HAP-1 (cell line): ENCODE data around the gene ANKS3.

Experiments used
- DNase-seq, 2 experiments: peaks; one replicate each; pipeline ENCODE4 v3.0.0-alpha.2; 2016 to 2020; ENCODE audit warnings: low spot score in 2 of 2
- H3K27me3 ChIP-seq: fragments of 250-450 bp; sonication (Bioruptor Pico); 2 replicates; pipeline ENCODE4 v1.5.1; 2020; ENCODE audit warnings: low read depth, mild to moderate bottlenecking, moderate library complexity
- H3K36me3 ChIP-seq: fragments of 250-450 bp; sonication (Bioruptor Pico); replicated peaks from 2 replicates; pipeline ENCODE4 v1.5.1; 2020; ENCODE audit warnings: mild to moderate bottlenecking
- H3K4me1 ChIP-seq: fragments of 250-450 bp; sonication (Bioruptor Pico); 2 replicates; pipeline ENCODE4 v1.5.1; 2020; ENCODE audit warnings: mild to moderate bottlenecking
- H3K4me3 ChIP-seq: fragments of 250-450 bp; sonication (Bioruptor Pico); 2 replicates; pipeline ENCODE4 v1.5.1; 2020; ENCODE audit warnings: mild to moderate bottlenecking, moderate library complexity
- H3K9me3 ChIP-seq: fragments of 250-450 bp; sonication (Bioruptor Pico); 2 replicates; pipeline ENCODE4 v1.5.1; 2020; ENCODE audit warnings: mild to moderate bottlenecking, moderate library complexity
- in situ Hi-C: fragments of 300-500 bp; cut with MboI; formaldehyde crosslinking; loops from 3 replicates; pipeline ENCODE4 v1.14.3; 2020; ENCODE audit warnings: low sequenced_read_pairs, inconsistent platforms, mixed read lengths

The ANKS3 gene

DNA sequence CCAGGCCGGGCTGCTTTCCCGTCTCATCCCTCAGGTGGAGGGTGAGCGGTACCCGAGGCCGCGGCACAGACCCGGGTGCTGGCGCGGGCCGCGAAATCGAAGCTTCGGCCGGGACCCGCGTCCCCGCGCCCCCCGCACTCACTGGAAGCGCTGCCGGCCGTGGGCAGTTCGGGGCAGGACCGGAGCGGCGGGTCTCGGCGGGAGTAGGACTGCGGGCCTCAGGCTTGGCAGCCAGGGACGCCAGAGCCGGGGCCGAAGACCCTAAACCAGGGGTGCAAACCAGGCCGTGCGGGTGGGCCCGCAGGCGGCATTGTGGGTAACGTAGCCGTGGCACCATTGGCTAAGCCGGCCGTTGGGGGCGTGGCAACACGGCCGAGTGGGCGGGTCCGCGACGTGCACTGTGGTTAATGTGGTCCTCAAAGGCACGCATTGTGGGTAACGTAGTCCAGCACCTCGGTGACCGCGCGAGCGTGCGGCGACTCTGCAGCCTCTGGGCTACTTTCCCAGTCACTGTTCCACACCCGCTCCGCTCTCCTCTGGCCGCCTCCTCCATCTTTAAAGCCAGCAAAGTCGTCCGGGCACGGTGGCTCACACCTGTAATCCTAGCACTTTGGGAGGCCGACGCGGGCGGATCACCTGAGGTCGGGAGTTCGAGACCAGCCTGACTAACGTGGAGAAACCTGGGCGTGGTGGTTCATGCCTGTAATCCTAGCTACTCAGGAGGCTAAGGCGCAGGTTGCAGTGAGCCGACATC, 33.0 kb upstream of the ANKS3 start, which contains the start of gene ZNF500:
Gene ZNF500 (minus strand): TSS at position 288 of the 754 bp plus-strand sequence. CDS start 1,184 bp downstream, outside the sequence.
- in situ Hi-C loops: no loop called here
- DNase-seq: peak; percentile 95 to 99
- H3K36me3 ChIP-seq: peaks cover 22% of the 10 kb centered on the region
- peak within 1 kb of the TSS; percentile 77 for H3K4me3 ChIP-seq
- no peaks in the 10 kb centered on the region for H3K27me3 ChIP-seq
- 0 out of 2 replicates have a peak, but pooled peaks cover 2% of the 10 kb centered on the region for H3K4me1 ChIP-seq
- H3K9me3 ChIP-seq: no peaks in the 10 kb centered on the region

DNA sequence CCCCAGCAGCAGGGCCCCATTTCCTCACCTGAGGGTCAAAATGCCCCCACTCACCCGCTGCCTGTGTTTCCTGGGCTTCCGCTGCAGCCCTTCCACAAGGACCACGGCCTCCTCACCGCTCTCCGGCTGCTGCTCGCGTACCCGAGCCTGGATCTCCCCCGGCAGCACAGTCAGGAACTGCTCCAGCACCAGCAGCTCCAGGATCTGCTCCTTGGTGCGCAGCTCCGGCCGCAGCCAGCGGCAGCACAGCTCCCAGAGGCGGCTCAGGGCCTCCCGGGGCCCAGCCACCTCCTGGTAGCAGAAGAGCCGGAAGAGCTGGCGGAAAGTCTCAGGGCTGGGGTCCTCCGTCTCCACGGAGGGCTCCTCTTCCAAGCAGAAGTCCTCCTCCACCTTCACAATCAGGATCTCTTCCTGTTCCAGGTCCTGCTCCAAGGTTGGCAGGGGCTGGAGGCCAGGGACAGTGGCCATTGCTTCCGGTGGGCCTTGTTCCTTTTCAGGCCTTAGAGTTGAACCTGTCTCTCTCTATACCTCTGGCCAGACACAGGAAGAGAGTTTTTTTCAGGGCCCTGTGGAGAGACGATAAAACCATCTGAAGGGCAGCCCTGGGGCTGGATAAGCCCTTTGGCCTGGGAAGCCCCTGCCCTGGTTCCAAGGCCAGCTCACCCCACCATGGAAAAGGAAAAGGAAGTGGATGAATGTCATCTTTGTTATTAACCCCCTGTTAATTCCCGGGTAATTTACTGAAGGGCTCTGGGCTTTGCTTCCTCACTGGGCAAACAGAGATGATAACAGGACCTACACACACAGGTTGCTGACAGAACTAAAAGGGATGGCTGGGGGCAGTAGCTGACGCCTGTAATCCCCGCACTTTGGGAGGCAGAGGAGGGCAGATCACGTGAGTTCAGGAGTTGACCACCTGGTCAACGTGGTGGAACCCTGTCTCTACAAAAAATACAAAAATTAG, 31.7 kb upstream of the ANKS3 start:
- Histone ChIP-seq H3K36me3 (peaks cover 32% of the 10 kb centered on the region), H3K9me3 (no peaks in the 10 kb centered on the region), H3K4me3 (peak overlapping the region; percentile 77), H3K4me1 (0 out of 2 replicates have a peak, but pooled peaks cover 2% of the 10 kb centered on the region), H3K27me3 (no peaks in the 10 kb centered on the region)
- in situ Hi-C loops: no loop called here
- DNase-seq: no peak

DNA sequence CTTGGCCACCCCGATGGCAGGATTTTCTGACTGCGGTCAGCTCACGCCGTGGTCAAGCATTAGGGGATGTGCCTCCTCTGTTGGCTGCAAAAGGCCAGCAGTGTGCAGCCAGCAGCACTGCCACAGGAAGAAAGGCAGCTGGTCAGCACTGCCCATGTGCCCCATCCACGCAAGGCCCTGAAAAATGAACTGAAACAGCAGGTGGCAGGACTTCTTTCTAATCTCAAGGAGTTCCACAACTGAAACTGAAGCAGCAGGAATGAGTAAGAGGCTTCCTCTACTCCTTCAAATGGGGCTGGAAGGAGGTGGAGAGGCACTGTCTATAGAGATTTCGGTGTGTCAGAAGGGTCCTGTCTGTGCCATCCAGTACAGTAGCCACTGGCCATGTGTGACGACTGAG, 29.7 kb upstream of the ANKS3 start:
- Histone ChIP-seq H3K4me3 (no peak overlapping the region), H3K9me3 (no peaks in the 10 kb centered on the region), H3K4me1 (0 out of 2 replicates have a peak, but pooled peaks cover 2% of the 10 kb centered on the region), H3K36me3 (peaks cover 45% of the 10 kb centered on the region), H3K27me3 (no peaks in the 10 kb centered on the region)
- no peak for DNase-seq
- in situ Hi-C loops: no loop called here

DNA sequence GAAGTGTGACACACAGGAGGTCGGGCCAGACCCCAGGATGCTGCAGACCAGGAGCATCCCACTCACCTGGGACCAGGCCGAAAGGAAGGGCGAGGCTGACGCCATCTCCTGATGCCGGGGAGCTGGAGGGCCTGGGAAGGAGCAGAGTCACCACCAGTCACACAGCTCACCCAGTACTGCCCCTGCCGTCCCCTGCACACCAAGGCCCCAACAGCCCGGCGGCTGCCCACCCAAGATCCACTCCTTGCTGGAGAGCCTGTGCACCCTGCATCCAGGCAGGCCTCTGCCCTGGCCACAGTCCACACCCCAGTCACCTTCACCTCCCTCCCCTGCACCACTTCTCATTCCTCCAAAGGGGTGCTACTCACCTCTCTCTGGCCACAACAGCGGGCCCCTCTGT, 28.1 kb upstream of the ANKS3 start:
- in situ Hi-C loops: no loop called here
- Histone ChIP-seq H3K36me3 (peaks cover 58% of the 10 kb centered on the region), H3K27me3 (no peaks in the 10 kb centered on the region), H3K9me3 (no peaks in the 10 kb centered on the region), H3K4me1 (no peaks in the 10 kb centered on the region), H3K4me3 (no peak overlapping the region)
- DNase-seq: no peak

DNA sequence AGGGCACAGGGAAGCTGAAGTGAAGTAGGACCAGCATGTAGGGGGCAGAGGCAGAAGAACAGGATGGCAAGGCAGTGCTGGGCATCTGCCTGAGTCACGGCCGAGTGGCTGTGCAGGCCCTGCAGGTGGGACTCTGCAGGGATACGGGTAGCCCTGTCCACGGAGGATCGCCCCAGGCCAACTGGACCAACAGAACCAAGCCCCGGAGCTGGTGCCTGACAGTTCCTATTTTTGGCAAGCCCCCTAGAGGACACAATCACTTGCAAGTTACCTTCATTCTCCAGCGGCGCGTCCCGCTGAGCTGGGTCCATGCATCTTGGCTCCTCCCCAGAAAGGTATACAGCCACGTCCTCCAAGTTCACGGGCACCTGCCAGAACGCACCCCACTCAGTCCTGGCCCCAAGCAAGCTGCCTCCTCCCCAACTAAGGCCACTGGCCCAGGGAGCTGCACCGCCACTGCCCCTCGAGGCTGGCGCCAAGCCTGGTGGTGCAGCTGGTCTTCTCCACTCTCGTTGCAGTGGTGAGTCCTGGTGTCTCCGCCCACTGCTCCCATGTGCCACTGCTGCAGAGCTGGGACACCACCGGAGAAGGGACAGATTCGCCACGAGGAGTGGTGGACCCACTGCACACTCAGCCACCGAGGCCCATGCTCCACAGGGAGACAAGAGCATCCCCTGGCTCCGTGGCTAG, 26.3 kb upstream of the ANKS3 start:
- H3K27me3 ChIP-seq: no peaks in the 10 kb centered on the region
- in situ Hi-C loops: no loop called here
- no peak for DNase-seq
- H3K9me3 ChIP-seq: peaks cover 2% of the 10 kb centered on the region; the same call in 1 of the 2 replicates
- no peaks in the 10 kb centered on the region for H3K4me1 ChIP-seq
- peaks cover 74% of the 10 kb centered on the region for H3K36me3 ChIP-seq
- H3K4me3 ChIP-seq: no peak overlapping the region

DNA sequence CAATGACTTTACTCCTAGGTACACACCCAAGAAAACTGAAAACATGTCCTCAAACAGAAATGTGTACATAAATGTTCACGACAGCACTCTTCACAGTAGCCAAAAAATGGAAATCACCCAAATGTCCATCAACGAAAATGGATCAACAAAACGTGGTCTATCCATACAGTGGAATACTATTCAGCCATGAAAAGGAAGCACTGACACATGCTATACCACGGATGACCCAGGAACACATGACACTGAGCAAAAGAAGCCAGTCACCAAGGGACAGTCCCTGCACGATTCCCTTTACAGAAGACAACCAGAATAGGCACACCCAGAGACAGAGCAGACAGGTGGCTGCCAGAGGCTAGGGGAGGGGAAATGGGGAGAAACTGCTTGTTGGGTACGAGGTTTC, 21.6 kb upstream of the ANKS3 start:
- in situ Hi-C loops: loop anchor here (10.0 kb wide), 1 partner anchor 199 kb away; the partner anchor contains the start of gene SEC14L5
- Histone ChIP-seq H3K9me3 (peaks cover 5% of the 10 kb centered on the region), H3K27me3 (no peaks in the 10 kb centered on the region), H3K36me3 (peaks cover 77% of the 10 kb centered on the region), H3K4me1 (no peaks in the 10 kb centered on the region), H3K4me3 (no peak overlapping the region)
- no peak for DNase-seq

DNA sequence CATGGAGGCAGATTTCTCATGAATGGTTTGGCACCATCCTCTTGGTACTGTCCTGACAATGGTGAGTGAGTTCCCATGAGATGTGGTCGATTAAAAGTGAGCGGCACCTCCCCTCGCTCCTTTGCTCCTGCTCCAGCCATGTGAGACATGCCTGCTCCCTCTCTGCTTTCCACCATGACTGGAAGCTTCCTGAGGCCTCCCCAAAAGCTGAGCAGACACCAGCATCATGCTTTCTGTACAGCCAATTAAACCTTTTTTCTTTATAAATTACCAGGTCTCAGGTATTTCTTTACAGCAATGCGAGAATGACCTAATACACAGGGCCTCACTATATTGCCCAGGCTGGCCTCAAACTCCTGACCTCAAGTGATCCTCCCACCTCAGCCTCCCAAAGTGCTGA, 20.8 kb upstream of the ANKS3 start:
- H3K4me3 ChIP-seq: no peak overlapping the region
- H3K27me3 ChIP-seq: no peaks in the 10 kb centered on the region
- H3K9me3 ChIP-seq: peaks cover 5% of the 10 kb centered on the region
- in situ Hi-C loops: loop anchor here (10.0 kb wide), 1 partner anchor 200 kb away; the partner anchor contains the start of gene SEC14L5
- DNase-seq: no peak
- H3K4me1 ChIP-seq: no peaks in the 10 kb centered on the region
- peaks cover 69% of the 10 kb centered on the region for H3K36me3 ChIP-seq

DNA sequence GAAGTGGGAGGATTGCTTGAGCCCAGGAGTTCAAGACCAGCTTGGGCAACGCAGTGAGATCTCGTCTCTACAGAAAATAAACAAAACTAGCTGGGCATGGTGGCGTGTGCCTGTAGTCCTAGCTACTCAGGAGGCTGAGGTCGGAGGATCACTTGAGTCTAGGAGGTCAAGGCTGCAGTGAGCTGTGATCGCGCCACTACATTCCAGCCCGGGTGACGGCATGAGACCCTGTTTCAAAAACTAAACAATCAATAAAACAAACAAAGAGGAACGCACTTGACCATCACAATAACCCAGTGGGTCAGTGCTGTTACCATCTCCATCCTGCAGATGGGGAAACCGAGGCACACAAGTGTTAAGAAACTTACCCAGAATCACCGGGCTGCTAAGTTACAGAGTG, 19.2 kb upstream of the ANKS3 start:
- Histone ChIP-seq H3K4me1 (no peaks in the 10 kb centered on the region), H3K4me3 (no peak overlapping the region), H3K36me3 (peaks cover 59% of the 10 kb centered on the region), H3K9me3 (peaks cover 5% of the 10 kb centered on the region), H3K27me3 (no peaks in the 10 kb centered on the region)
- in situ Hi-C loops: loop anchor here (10.0 kb wide), 1 partner anchor 202 kb away; the partner anchor contains the start of gene SEC14L5
- no peak for DNase-seq

DNA sequence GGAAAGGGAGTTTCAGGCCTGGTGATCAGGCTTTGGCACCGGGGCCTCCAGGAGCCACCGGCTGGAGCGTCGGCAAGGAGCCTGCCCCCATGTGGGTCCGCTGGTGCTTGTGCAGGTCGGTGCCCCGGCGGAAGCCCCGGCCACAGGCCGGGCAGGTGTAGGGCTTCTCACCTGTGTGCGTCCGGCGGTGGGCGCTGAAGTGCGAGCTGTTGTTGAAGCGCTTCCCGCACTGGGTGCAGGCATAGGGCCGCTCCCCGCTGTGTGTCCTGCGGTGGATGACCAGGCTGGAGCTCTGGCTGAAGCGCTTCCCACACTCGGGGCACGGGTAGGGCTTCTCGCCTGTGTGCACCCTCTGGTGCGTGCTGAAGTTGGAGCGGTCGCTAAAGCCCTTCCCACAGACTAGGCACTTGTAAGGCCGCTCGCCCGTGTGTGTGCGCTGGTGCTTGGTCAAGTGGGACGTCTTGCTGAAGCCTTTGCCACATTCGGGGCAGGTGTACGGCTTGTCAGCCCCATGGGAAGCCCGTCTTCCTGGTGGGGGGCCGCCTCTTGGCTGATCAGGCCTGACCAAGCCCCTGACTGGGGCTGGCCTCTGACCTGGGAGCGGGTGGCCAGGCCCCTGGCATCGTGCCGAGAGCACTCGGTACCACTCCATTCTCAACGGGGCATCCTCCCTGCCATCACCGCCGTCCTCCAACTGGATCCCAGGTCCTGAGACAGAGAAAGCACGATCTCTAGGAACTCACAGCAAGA, 18.5 kb upstream of the ANKS3 start:
- in situ Hi-C loops: loop anchor here (10.0 kb wide), 1 partner anchor 202 kb away; the partner anchor contains the start of gene SEC14L5
- Histone ChIP-seq H3K27me3 (no peaks in the 10 kb centered on the region), H3K4me3 (no peak overlapping the region), H3K9me3 (peaks cover 5% of the 10 kb centered on the region), H3K36me3 (peaks cover 55% of the 10 kb centered on the region), H3K4me1 (no peaks in the 10 kb centered on the region)
- no peak for DNase-seq

DNA sequence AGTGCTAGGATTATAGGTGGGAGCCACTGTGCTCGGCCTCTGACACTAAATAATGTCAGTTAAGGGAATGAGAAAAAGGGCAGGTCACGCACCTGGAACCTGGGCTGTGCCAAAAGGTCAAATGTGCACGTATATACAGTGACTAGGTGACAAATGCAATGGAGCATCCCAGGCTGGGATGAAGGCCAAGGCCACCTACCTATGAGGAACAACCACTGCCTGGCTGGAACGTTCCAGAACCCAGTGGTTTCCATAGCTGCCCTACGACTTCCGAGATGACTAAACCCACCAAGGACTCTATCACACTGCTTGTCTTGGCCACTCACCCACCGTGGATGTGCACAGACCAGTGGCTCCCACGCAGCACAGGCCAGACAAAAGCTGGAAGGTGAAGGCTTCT, 16.8 kb upstream of the ANKS3 start:
- DNase-seq: no peak
- no peaks in the 10 kb centered on the region for H3K27me3 ChIP-seq
- in situ Hi-C loops: loop anchor here (10.0 kb wide), 1 partner anchor 204 kb away; the partner anchor contains the start of gene SEC14L5
- peaks cover 4% of the 10 kb centered on the region for H3K9me3 ChIP-seq
- peaks cover 41% of the 10 kb centered on the region for H3K36me3 ChIP-seq
- no peak overlapping the region for H3K4me3 ChIP-seq
- H3K4me1 ChIP-seq: no peaks in the 10 kb centered on the region

DNA sequence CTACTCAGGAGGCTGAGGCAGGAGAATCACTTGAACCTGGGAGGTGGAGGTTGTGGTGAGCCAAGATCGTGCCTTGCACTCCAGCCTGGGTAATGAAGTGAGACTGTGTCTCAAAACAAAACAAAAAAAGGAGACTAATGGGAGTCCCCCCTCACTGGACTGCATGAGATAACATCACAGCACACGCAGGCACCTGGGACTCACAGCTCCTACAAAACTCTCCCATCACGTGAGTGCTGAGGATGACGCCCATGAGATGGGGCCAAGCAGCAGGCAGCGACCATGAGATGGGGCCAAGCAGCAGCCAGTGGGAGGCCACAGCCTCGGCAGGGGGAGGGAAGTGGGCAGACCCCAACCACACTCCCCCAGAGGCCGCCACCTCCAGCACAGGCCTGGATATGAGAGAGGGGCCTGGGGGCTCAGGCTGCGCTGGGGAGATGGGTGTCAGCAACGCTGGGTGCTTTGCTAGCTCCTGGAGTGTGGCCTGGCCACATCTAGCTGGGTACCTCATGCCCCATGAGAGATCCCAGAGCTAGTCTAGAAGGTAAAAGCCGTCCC, 15.7 kb upstream of the ANKS3 start:
- Histone ChIP-seq H3K9me3 (no peaks in the 10 kb centered on the region), H3K4me3 (no peak overlapping the region), H3K27me3 (no peaks in the 10 kb centered on the region), H3K4me1 (no peaks in the 10 kb centered on the region), H3K36me3 (peaks cover 29% of the 10 kb centered on the region)
- DNase-seq: no peak
- in situ Hi-C loops: loop anchor here (10.0 kb wide), 1 partner anchor 205 kb away; the partner anchor contains the start of gene SEC14L5

DNA sequence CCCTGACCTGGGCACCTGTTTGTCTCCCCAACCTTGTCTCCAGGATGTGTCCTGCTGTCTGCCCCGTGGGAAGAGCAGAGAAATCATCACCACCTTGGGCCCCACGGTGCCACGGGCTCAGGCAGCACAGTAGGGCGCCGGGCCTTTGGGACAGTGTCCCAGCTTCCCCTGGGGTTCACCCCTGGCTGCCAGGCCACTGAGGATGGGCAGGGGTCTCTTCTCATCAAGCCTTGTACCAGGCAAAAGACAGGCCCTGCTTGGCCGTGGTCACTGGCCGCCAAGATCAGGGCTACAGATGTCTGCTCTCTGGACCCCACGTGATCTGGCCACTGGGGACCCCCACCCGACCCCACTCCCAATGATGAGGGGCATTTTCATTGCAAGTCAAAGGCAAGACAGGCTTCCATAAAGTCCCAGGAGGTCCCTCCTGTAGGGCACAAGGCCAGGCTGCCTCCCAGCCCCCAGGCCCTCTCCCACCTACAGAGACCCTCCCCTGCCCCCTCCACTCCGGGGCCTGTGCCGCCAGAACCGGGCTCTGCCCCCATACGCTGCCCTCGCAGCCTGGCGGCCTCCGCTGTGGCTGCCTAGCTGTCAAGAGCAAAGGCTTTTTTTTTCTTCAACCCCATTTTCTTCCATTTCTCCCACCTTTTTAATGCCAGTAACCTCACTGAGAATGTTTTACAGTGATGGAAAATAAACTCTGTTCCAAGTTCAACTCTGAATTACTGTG, 14.8 kb upstream of the ANKS3 start:
- H3K27me3 ChIP-seq: no peaks in the 10 kb centered on the region
- in situ Hi-C loops: no loop called here
- H3K36me3 ChIP-seq: peaks cover 28% of the 10 kb centered on the region

More for the DNA sequence above, 14.8 kb upstream of the ANKS3 start:
- no peaks in the 10 kb centered on the region for H3K9me3 ChIP-seq
- H3K4me1 ChIP-seq: no peaks in the 10 kb centered on the region
- H3K4me3 ChIP-seq: no peak overlapping the region
- DNase-seq: no peak
